GM10266 (cell line): ENCODE data around the gene VPS72.

ENCODE experiments used
- DNase-seq: peaks from one replicate; pipeline ENCODE4 v3.0.0; 2012; ENCODE audit errors: extremely low spot score
- TF ChIP-seq, protein P1 (sequence below): IDR thresholded peaks from 2 replicates; pipeline ENCODE4 v1.5.1; 2012; ENCODE audit warnings: mild to moderate bottlenecking, low read depth; ENCODE audit not compliant: control insufficient read depth, insufficient read depth; ENCODE audit errors: missing control alignments

The VPS72 gene

DNA sequence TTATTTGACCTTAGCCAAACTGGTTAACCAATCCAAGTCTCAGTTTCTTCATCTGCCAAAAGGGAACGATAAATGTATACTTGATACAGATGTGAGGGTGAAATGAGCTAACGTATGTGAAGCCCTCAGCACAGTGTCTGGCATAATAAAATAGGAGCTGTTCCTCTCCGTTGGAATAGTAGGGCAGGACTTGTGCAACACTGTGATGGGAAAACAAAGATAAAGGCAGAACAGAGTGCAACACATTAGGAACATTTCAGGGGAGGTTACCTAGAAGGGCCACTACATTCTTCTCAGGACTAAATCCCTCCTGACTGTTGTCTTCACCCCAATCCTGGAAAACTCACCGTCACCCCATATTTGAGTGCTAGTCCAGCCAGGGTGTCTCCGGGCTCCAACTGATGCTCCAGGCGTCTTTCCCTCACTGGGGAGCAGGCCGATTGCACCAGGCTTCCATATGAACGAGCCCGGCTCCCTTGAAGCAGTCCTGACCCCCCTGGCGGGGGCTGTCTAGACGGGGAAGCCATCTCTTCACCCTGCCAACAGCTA is 25.2 kb downstream of the VPS72 start:
- DNase-seq: no peak
- TF ChIP-seq, protein P1, sequence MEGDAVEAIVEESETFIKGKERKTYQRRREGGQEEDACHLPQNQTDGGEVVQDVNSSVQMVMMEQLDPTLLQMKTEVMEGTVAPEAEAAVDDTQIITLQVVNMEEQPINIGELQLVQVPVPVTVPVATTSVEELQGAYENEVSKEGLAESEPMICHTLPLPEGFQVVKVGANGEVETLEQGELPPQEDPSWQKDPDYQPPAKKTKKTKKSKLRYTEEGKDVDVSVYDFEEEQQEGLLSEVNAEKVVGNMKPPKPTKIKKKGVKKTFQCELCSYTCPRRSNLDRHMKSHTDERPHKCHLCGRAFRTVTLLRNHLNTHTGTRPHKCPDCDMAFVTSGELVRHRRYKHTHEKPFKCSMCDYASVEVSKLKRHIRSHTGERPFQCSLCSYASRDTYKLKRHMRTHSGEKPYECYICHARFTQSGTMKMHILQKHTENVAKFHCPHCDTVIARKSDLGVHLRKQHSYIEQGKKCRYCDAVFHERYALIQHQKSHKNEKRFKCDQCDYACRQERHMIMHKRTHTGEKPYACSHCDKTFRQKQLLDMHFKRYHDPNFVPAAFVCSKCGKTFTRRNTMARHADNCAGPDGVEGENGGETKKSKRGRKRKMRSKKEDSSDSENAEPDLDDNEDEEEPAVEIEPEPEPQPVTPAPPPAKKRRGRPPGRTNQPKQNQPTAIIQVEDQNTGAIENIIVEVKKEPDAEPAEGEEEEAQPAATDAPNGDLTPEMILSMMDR: no peak

DNA sequence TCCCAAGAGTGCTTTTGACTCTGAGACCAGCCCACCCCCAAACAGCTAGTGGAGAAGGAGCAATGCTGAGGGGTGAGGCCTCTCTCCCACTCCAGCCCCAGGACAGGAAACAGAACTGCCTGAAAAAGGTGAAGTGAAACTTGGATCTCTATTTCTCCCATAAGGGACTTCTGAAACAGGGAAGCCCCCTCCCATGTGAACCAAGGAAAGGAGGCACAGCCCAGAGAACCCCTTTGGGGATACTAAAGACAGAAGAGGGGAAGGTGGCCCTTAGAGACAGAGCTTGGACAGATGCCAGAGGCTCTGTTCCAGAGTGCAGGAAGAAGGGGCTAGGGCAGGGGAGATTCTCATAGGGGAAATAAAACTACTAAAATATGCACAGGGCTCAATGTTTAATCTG is 30.6 kb downstream of the VPS72 start:
- TF ChIP-seq, protein P1: no peak
- DNase-seq: no peak

DNA sequence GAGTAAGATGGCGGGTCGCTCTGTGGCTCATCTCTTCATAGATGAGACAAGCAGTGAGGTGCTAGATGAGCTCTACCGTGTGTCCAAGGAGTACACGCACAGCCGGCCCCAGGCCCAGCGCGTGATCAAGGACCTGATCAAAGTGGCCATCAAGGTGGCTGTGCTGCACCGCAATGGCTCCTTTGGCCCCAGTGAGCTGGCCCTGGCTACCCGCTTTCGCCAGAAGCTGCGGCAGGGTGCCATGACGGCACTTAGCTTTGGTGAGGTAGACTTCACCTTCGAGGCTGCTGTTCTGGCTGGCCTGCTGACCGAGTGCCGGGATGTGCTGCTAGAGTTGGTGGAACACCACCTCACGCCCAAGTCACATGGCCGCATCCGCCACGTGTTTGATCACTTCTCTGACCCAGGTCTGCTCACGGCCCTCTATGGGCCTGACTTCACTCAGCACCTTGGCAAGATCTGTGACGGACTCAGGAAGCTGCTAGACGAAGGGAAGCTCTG is 31.2 kb downstream of the VPS72 start:
- TF ChIP-seq, protein P1: no peak
- no peak for DNase-seq

DNA sequence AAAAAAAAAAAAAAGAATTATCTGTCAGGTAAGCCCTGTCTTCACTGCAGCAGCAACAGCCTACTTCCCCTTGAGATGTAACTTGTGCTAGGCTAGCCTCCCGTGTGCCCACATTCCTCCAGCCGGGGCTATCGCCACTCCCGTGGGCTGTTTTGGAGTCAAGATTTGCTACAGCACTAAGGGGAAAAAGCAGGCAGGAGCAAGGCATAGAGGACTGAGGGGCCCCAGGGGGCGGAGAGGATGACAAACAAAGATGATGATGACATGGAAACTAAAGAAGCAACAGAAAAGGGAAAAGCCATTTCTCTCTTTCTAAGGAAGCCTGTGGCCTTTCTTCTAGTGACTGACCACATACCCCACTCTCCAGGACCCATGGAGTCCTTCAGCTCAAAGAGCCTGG is 31.7 kb downstream of the VPS72 start:
- no peak for DNase-seq
- TF ChIP-seq, protein P1: no peak

DNA sequence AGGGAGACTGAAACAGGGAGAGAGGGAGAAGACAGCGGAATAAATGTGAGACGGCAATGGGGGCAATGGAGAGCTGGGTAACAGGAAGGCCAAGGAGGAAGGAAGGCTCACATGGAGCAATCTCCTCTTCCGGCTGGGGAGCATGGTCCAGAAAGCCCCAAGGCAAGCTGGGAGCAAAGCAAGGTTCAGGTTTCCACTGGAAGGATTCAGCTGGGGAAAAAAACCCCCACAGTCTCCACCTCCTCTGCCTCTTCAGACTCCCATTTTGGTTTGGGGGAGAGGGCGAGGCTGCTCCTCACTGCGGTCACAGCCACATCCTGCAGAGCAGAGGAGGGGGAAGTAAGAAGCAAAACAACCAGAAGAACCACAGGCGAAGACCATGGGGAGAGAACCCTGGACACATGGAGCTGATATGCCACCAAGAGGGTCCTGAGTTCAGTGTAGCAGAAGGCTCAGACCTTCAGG is 32.9 kb downstream of the VPS72 start:
- TF ChIP-seq, protein P1: peak; percentile 6
- DNase-seq: no peak

DNA sequence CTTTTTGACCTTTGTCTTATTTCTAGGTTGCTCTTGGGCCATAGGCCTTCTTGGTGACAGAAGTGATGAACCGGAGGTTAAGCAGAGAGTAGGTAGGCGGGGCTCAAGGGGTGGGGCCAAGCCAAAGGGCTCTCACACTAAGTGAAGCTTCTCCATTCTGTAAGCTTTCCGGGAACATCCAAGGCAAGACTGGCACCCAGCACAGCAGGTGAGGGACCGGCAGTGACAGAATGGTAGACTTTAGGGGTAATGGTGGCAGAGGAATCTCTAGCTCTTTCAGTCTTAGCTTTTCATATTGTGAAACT is 33.5 kb downstream of the VPS72 start, which contains the start of gene TNFAIP8L2:
TSS of gene TNFAIP8L2 (plus strand) at position 135 of the 305 bp plus-strand sequence. CDS start 2,049 bp downstream, outside the sequence.
- no peak for DNase-seq
- TF ChIP-seq, protein P1: no peak

DNA sequence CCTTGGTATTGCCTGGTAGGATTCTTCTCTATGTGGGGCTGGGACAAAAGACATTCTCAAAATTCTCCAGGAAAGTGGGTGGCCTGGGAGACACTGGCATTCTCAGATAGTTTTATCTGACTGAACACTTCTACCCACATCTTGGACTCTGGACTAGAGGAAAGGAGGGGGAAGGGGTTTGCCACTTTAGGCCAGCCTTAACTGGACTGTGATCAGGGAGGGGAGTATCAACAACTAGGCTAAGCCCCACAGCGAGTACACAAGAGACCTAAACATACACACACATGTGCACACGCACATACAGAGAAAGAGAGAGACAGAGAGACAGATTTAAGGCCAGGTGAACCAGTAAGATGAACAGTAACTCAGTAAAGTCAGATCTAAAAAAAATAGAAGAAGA is 42.3 kb downstream of the VPS72 start:
- no peak for DNase-seq
- TF ChIP-seq, protein P1: no peak
